HCT116 (cell line): ENCODE results near the gene ZNF652. TPM values are rescaled to one million over a fixed set of nuclear protein-coding genes. Genes with fewer than 3 reads are reported as not detected.

Experiments
- ATAC-seq: fragments of 200-7000 bp; cut with Tn5 transposase; 2 replicates; pipeline ENCODE4 v1.9.1; 2020; ENCODE audit warnings: mild to moderate bottlenecking, moderate library complexity
- BruUV-seq: library from RNA; stranded (reverse); fragments of 400-500 nt; replicated peaks from 2 replicates; lab custom pipeline; 2021; lab: Mats Ljungman, UMichigan
- CTCF ChIA-PET: fragments of 300-600 bp; sonication (Branson Sonifier 250); formaldehyde crosslinking; loops from one replicate; lab custom pipeline; 2021; ENCODE audit warnings: antibody characterized with exemption; lab: Charles Lee
- POLR2A ChIA-PET: fragments of 300-600, 350-600 bp; sonication (Branson Sonifier 250); formaldehyde crosslinking; loops from one replicate; lab custom pipeline; 2021; ENCODE audit warnings: antibody characterized with exemption; lab: Charles Lee
- RAD21 ChIA-PET, 2 experiments: fragments of 300-600 bp; sonication (Branson Sonifier 250); formaldehyde crosslinking; loops; one replicate each; lab custom pipeline; 2023; ENCODE audit warnings: low total read pairs in 2 of 2; ENCODE audit not compliant: uncharacterized antibody in 2 of 2, unreplicated experiment in 2 of 2, low non-redundant PET in 1 of 2; lab: Charles Lee
- DNase-seq: peaks from one replicate; pipeline ENCODE4 v3.0.0-alpha.2; 2010; ENCODE audit warnings: low read depth, low spot score
- H2AFZ ChIP-seq: fragments of 200-600 bp; shearing (Covaris generic), sonication (generic); 2 replicates; pipeline ENCODE4 v1.6.1; 2017; ENCODE audit warnings: low read depth, mixed run types, mixed read lengths, antibody characterized with exemption, low read length; ENCODE audit not compliant: poor library complexity, severe bottlenecking
- H3K27ac ChIP-seq: 2 replicates; pipeline ENCODE4 v1.5.1; 2012; ENCODE audit warnings: low read depth, low read length
- H3K27me3 ChIP-seq: fragments of 200-600 bp; sonication (generic); 2 replicates; pipeline ENCODE4 v1.6.1; 2016; ENCODE audit warnings: mixed run types, low read length, mixed read lengths; ENCODE audit not compliant: insufficient read depth
- H3K36me3 ChIP-seq, 2 experiments: fragments of 200-500 bp in 1 of 2; fragments of 200-600 bp in 1 of 2; sonication (Bioruptor generic) in 1 of 2; sonication (generic) in 1 of 2; 2 replicates each; pipeline versions ENCODE4 v1.5.1 to v1.6.1; 2014 to 2016; ENCODE audit warnings: low read length in 2 of 2, inconsistent platforms in 1 of 2, mixed read lengths in 1 of 2, mixed run types in 1 of 2; ENCODE audit not compliant: insufficient read depth in 2 of 2, control insufficient read depth in 1 of 2
- H3K4me1 ChIP-seq, 2 experiments: fragments of 200-600 bp in 1 of 2; sonication (generic) in 1 of 2; 2 replicates each; pipeline versions ENCODE4 v1.5.1 to v1.6.1; 2012 to 2017; ENCODE audit warnings: low read length in 2 of 2, inconsistent platforms in 1 of 2, mild to moderate bottlenecking in 1 of 2, mixed read lengths in 1 of 2, mixed run types in 1 of 2, moderate library complexity in 1 of 2; ENCODE audit not compliant: insufficient read depth in 2 of 2, control insufficient read depth in 1 of 2
- H3K4me2 ChIP-seq: fragments of 200-600 bp; sonication (generic); 2 replicates; pipeline ENCODE4 v1.6.1; 2017; ENCODE audit warnings: mixed run types, low read length, mixed read lengths
- H3K4me3 ChIP-seq, 2 experiments: fragments of 200-600 bp in 1 of 2; sonication (generic) in 1 of 2; replicated peaks in 1 of 2; 2 replicates each; pipeline ENCODE4 v1.5.1; 2011 to 2016; ENCODE audit warnings: low read length in 2 of 2, control low read depth in 1 of 2, low read depth in 1 of 2, mild to moderate bottlenecking in 1 of 2, mixed read lengths in 1 of 2, mixed run types in 1 of 2
- H3K79me2 ChIP-seq: fragments of 200-600 bp; sonication (generic); 2 replicates; pipeline ENCODE4 v1.6.1; 2017; ENCODE audit warnings: mild to moderate bottlenecking, mixed run types, low read length, moderate library complexity, mixed read lengths; ENCODE audit not compliant: insufficient read depth
- H3K9ac ChIP-seq: fragments of 200-600 bp; sonication (generic); 2 replicates; pipeline ENCODE4 v1.6.1; 2016; ENCODE audit warnings: low read length, mixed read lengths
- H3K9me2 ChIP-seq: fragments of 200-600 bp; sonication (generic), shearing (Covaris generic); 2 replicates; pipeline ENCODE4 v1.6.1; 2017; ENCODE audit warnings: mixed run types, mild to moderate bottlenecking, moderate library complexity; ENCODE audit not compliant: insufficient read depth
- H3K9me3 ChIP-seq, 2 experiments: fragments of 200-500 bp in 1 of 2; fragments of 200-600 bp in 1 of 2; sonication (Bioruptor generic) in 1 of 2; sonication (generic) in 1 of 2; 2 replicates each; pipeline ENCODE4 v1.6.1; 2014 to 2017; ENCODE audit warnings: low read length in 2 of 2, mixed read lengths in 2 of 2, inconsistent platforms in 1 of 2, low read depth in 1 of 2, mild to moderate bottlenecking in 1 of 2, mixed run types in 1 of 2, moderate library complexity in 1 of 2; ENCODE audit not compliant: control insufficient read depth in 1 of 2, insufficient read depth in 1 of 2
- H4K20me1 ChIP-seq: fragments of 200-600 bp; sonication (generic), shearing (Covaris generic); 2 replicates; pipeline ENCODE4 v1.6.1; 2017; ENCODE audit warnings: mixed run types, mild to moderate bottlenecking, moderate library complexity; ENCODE audit not compliant: insufficient read depth
- ATF3 ChIP-seq: IDR thresholded peaks from 2 replicates; pipeline ENCODE4 v1.6.1; 2012
- CBX3 ChIP-seq: IDR thresholded peaks from 2 replicates; pipeline ENCODE4 v1.6.1; 2012; ENCODE audit warnings: low read depth
- CTCF ChIP-seq, 3 experiments: fragments of 200-600 bp in 1 of 3; sonication (generic) in 1 of 3; IDR thresholded peaks in 2 of 3; conservative IDR thresholded peaks in 1 of 3; 2 replicates each; pipeline ENCODE4 v1.5.1; 2012 to 2017; ENCODE audit warnings: low read depth in 2 of 3, low read length in 2 of 3, antibody characterized with exemption in 1 of 3, borderline replicate concordance in 1 of 3, control low read depth in 1 of 3, mild to moderate bottlenecking in 1 of 3, mixed read lengths in 1 of 3, mixed run types in 1 of 3, moderate library complexity in 1 of 3; ENCODE audit not compliant: insufficient read depth in 1 of 3
- EGR1 ChIP-seq: IDR thresholded peaks from 2 replicates; pipeline ENCODE4 v1.6.1; 2012; ENCODE audit warnings: low read depth
- ELF1 ChIP-seq: IDR thresholded peaks from 2 replicates; pipeline ENCODE4 v1.6.1; 2012; ENCODE audit warnings: low read depth, borderline replicate concordance
- EZH2phosphoT487 ChIP-seq: fragments of 200-600 bp; IDR thresholded peaks from 2 replicates; pipeline ENCODE4 v1.6.1; 2018; ENCODE audit warnings: antibody characterized with exemption, borderline replicate concordance
- FOSL1 ChIP-seq: IDR thresholded peaks from 2 replicates; pipeline ENCODE4 v1.6.1; 2012; ENCODE audit warnings: low read depth
- JUND ChIP-seq: IDR thresholded peaks from 2 replicates; pipeline ENCODE4 v1.6.1; 2012
- POLR2AphosphoS5 ChIP-seq: IDR thresholded peaks from 2 replicates; pipeline ENCODE4 v1.6.1; 2011; ENCODE audit warnings: mild to moderate bottlenecking, low read depth, low read length, moderate library complexity
- RAD21 ChIP-seq: IDR thresholded peaks from 2 replicates; pipeline ENCODE4 v1.6.1; 2012; ENCODE audit warnings: low read depth, mild to moderate bottlenecking
- SIN3A ChIP-seq: IDR thresholded peaks from 2 replicates; pipeline ENCODE4 v1.6.1; 2012; ENCODE audit warnings: low read depth
- SP1 ChIP-seq: IDR thresholded peaks from 2 replicates; pipeline ENCODE4 v1.6.1; 2012; ENCODE audit warnings: low read depth
- YY1 ChIP-seq: IDR thresholded peaks from 2 replicates; pipeline ENCODE4 v1.6.1; 2011; ENCODE audit warnings: low read length, low read depth, moderate library complexity, mild to moderate bottlenecking; ENCODE audit not compliant: insufficient replicate concordance; ENCODE audit errors: extremely low read depth
- ZBTB33 ChIP-seq: IDR thresholded peaks from 2 replicates; pipeline ENCODE4 v1.6.1; 2011; ENCODE audit warnings: mild to moderate bottlenecking, low read length, moderate library complexity; ENCODE audit not compliant: insufficient replicate concordance; ENCODE audit errors: extremely low read depth
- intact Hi-C: fragments of 100-400 bp; cut with micrococcal nuclease; formaldehyde crosslinking; loops from 2 replicates; pipeline ENCODE4 v1.10.0; 2022
- total RNA-seq: library from RNA; stranded (reverse); gene quantifications from one replicate; pipeline ENCODE4 v1.2.1, GENCODE V29; 2021; ENCODE audit not compliant: unreplicated experiment
- TF ChIP-seq, protein P1 (sequence below): IDR thresholded peaks from 2 replicates; pipeline ENCODE4 v1.6.1; 2012; ENCODE audit warnings: low read depth

ZNF652 gene
- total RNA-seq, 1 experiment from 2014 or later, result 27.8 TPM

DNA sequence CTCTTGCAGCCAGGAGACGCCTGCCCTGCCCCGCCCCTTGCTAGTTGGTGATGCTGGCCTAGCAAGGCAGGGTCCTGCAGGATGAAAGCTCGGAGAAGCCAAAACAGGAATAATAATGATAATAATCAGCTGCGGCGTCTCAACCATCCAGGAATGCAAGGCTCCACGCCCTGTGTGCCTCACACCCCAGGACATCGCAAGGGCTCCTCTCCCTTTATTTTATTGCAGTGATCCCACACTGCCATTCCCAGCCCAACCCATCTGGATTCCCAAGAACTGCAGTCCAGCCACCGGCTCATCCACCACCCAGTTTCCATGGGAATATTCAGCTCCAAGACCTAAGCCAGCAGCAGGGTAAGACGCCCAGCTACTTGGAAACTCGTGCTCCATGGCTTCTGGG is 21.0 kb upstream of the ZNF652 start:
- Histone ChIP-seq H3K9me2 (no peaks in the 10 kb centered on the region), H2AFZ (no peak overlapping the region), H3K27ac (no peak overlapping the region), H3K4me1 (no peaks in the 10 kb centered on the region), H3K27me3 (no peaks in the 10 kb centered on the region), H4K20me1 (no peaks in the 10 kb centered on the region), H3K9me3 (no peaks in the 10 kb centered on the region), H3K36me3 (no peaks in the 10 kb centered on the region), H3K4me3 (no peak overlapping the region), H3K9ac (no peak overlapping the region), H3K79me2 (no peaks in the 10 kb centered on the region), H3K4me2 (no peak overlapping the region)
- DNase-seq, result no peak
- no TSS peak for BruUV-seq
- intact Hi-C loops, result no loop called here
- ChIA-PET CTCF (interaction anchor here (2.6 kb wide), 1 partner anchor 14 kb away, joined by 8 read pairs; no protein-coding TSS in a partner anchor), RAD21 (no interaction called here), POLR2A (no interaction called here)
- ATAC-seq, result no peak
- TF ChIP-seq EGR1 (no peak), POLR2AphosphoS5 (no peak), SIN3A (no peak), ELF1 (no peak), SP1 (no peak), JUND (no peak), EZH2phosphoT487 (no peak), FOSL1 (no peak), RAD21 (no peak), CTCF (IDR thresholded peaks at IDR 0.05 in 2 of 3, conservative IDR thresholded peaks at IDR 0.05 in 1 of 3; ENCODE audit: borderline replicate concordance in 1 of 3, insufficient read depth in 1 of 3, low read depth in 2 of 3, low read length in 2 of 3) (no peak), ZBTB33 (no peak), CBX3 (no peak), ATF3 (no peak), YY1 (no peak)
- TF ChIP-seq, protein P1, sequence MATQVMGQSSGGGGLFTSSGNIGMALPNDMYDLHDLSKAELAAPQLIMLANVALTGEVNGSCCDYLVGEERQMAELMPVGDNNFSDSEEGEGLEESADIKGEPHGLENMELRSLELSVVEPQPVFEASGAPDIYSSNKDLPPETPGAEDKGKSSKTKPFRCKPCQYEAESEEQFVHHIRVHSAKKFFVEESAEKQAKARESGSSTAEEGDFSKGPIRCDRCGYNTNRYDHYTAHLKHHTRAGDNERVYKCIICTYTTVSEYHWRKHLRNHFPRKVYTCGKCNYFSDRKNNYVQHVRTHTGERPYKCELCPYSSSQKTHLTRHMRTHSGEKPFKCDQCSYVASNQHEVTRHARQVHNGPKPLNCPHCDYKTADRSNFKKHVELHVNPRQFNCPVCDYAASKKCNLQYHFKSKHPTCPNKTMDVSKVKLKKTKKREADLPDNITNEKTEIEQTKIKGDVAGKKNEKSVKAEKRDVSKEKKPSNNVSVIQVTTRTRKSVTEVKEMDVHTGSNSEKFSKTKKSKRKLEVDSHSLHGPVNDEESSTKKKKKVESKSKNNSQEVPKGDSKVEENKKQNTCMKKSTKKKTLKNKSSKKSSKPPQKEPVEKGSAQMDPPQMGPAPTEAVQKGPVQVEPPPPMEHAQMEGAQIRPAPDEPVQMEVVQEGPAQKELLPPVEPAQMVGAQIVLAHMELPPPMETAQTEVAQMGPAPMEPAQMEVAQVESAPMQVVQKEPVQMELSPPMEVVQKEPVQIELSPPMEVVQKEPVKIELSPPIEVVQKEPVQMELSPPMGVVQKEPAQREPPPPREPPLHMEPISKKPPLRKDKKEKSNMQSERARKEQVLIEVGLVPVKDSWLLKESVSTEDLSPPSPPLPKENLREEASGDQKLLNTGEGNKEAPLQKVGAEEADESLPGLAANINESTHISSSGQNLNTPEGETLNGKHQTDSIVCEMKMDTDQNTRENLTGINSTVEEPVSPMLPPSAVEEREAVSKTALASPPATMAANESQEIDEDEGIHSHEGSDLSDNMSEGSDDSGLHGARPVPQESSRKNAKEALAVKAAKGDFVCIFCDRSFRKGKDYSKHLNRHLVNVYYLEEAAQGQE, result no peak
